Activated CD8-positive, alpha-beta memory T cell treated with anti-CD3 and anti-CD28 coated beads, Interleukin-2, amount 50 U/mL, for 24 hours (primary cell): ENCODE results near the gene SCP2.

ENCODE experiments used
- DNase-seq: peaks from one replicate; pipeline ENCODE4 v3.0.0-alpha.2; 2020; ENCODE audit errors: extremely low read depth

The SCP2 gene

GRCh38 chr1:53082826-53083455, 155.9 kb downstream of the SCP2 start:
- DNase-seq: no peak

- no peak for DNase-seq
Observed at GRCh38 chr1:53083636-53084588, 156.8 kb downstream of the SCP2 start.

- no peak for DNase-seq
Observed at GRCh38 chr1:53084589-53084971, 157.5 kb downstream of the SCP2 start.

- DNase-seq: no peak
Observed at GRCh38 chr1:53085405-53085804, 158.3 kb downstream of the SCP2 start.

- DNase-seq: no peak
Observed at GRCh38 chr1:53086491-53087070, 159.5 kb downstream of the SCP2 start.

GRCh38 chr1:53087332-53088285, 160.5 kb downstream of the SCP2 start:
- DNase-seq: no peak

- DNase-seq: no peak
Observed at GRCh38 chr1:53088616-53089300, 161.7 kb downstream of the SCP2 start.

- DNase-seq: no peak
Observed at GRCh38 chr1:53089478-53090226, 162.6 kb downstream of the SCP2 start.

GRCh38 chr1:53090227-53091147, 163.4 kb downstream of the SCP2 start:
- no peak for DNase-seq

GRCh38 chr1:53091841-53092645, 165.0 kb downstream of the SCP2 start:
- no peak for DNase-seq

GRCh38 chr1:53092659-53093450, 165.8 kb downstream of the SCP2 start:
- no peak for DNase-seq

GRCh38 chr1:53093451-53093754, 166.3 kb downstream of the SCP2 start:
- no peak for DNase-seq

GRCh38 chr1:53093778-53094532, 166.9 kb downstream of the SCP2 start:
- no peak for DNase-seq

- no peak for DNase-seq
Observed at GRCh38 chr1:53094533-53094919, 167.4 kb downstream of the SCP2 start.
